Vagina (tissue), 2 donors: ENCODE results near the gene PIAS1. TPM values are rescaled to one million over a fixed set of nuclear protein-coding genes. Genes with fewer than 3 reads are reported as not detected.

ENCODE experiments used
- DNase-seq, 2 donors: peaks; one replicate each; pipeline ENCODE4 v3.0.0-alpha.2; 2017; ENCODE audit errors: extremely low spot score in 2 of 2
- H3K27ac ChIP-seq: fragments of 200-600 bp; sonication (generic); one replicate; pipeline ENCODE4 v1.5.1; 2019
- H3K27me3 ChIP-seq: fragments of 200-600 bp; sonication (generic); one replicate; pipeline ENCODE4 v1.5.1; 2019
- H3K36me3 ChIP-seq, 2 donors: fragments of 200-600 bp; sonication (generic); one replicate each; pipeline ENCODE4 v1.5.1; 2017 to 2019
- H3K4me1 ChIP-seq: fragments of 200-600 bp; sonication (generic); one replicate; pipeline ENCODE4 v1.5.1; 2019
- H3K4me3 ChIP-seq, 2 donors: fragments of 200-600 bp; sonication (generic); 1 replicate in 1 of 2; 2 replicates in 1 of 2; pipeline ENCODE4 v1.5.1; 2016 to 2019
- H3K9me3 ChIP-seq: fragments of 200-600 bp; sonication (generic); one replicate; pipeline ENCODE4 v1.5.1; 2019
- CTCF ChIP-seq, 3 experiments: fragments of 450-650 bp in 2 of 3; fragments of 200-600 bp in 1 of 3; sonication (generic) in 1 of 3; IDR thresholded peaks; one replicate each; pipeline ENCODE4 v1.5.1; 2017 to 2019; ENCODE audit warnings: antibody characterized with exemption in 3 of 3, mild to moderate bottlenecking in 2 of 3, moderate library complexity in 2 of 3
- POLR2A ChIP-seq, 2 donors: fragments of 450-650 bp; IDR thresholded peaks; one replicate each; pipeline ENCODE4 v1.6.1; 2017; ENCODE audit warnings: antibody characterized with exemption in 2 of 2, mild to moderate bottlenecking in 2 of 2, moderate library complexity in 2 of 2
- POLR2AphosphoS5 ChIP-seq, 2 donors: sonication (generic); formaldehyde crosslinking; IDR thresholded peaks; one replicate each; pipeline ENCODE4 v1.9.0; 2017; ENCODE audit warnings: antibody characterized with exemption in 2 of 2, mild to moderate bottlenecking in 2 of 2, low read depth in 1 of 2; ENCODE audit not compliant: insufficient read depth in 1 of 2
- intact Hi-C: fragments of 100-400 bp; cut with DNase I; formaldehyde crosslinking; loops from one replicate; pipeline ENCODE4 v1.15.1; 2023
- total RNA-seq: library from RNA; depleted of rRNA; stranded (reverse); fragments of >200 nt; gene quantifications from one replicate; pipeline ENCODE4 v1.2.3, GENCODE V29; 2016

Gene PIAS1
- total RNA-seq, 1 donor from 2014 or later = 88.1 TPM

GRCh38 chr15:68034081-68034480, 20.0 kb upstream of the PIAS1 start:
- intact Hi-C loops = no loop called here

GRCh38 chr15:68034719-68035293, 19.3 kb upstream of the PIAS1 start:
- intact Hi-C loops = no loop called here
- H3K4me1 ChIP-seq = no peaks in the 10 kb centered on the region
- no peaks in the 10 kb centered on the region for H3K27me3 ChIP-seq
- no peak overlapping the region for H3K27ac ChIP-seq
- no peak for DNase-seq
- H3K36me3 ChIP-seq = no peaks in the 10 kb centered on the region
- H3K4me3 ChIP-seq = no peak overlapping the region
- TF ChIP-seq POLR2A (IDR thresholded peaks at IDR 0.05) (no peak), POLR2AphosphoS5 (IDR thresholded peaks at IDR 0.05; ENCODE audit: insufficient read depth in 1 of 2, low read depth in 1 of 2) (no peak), CTCF (IDR thresholded peaks at IDR 0.05) (no peak)
- no peaks in the 10 kb centered on the region for H3K9me3 ChIP-seq

More at GRCh38 chr15:68034081-68034480, 20.0 kb upstream of the PIAS1 start:
- TF ChIP-seq CTCF (IDR thresholded peaks at IDR 0.05) (no peak), POLR2A (IDR thresholded peaks at IDR 0.05) (no peak), POLR2AphosphoS5 (IDR thresholded peaks at IDR 0.05; ENCODE audit: insufficient read depth in 1 of 2, low read depth in 1 of 2) (no peak)
- Histone ChIP-seq H3K4me3 (no peak overlapping the region), H3K36me3 (no peaks in the 10 kb centered on the region), H3K4me1 (no peaks in the 10 kb centered on the region), H3K27me3 (no peaks in the 10 kb centered on the region), H3K9me3 (no peaks in the 10 kb centered on the region), H3K27ac (no peak overlapping the region)
- DNase-seq = peak in 1 of 2 donors; percentile 13

GRCh38 chr15:68038246-68038645, 15.9 kb upstream of the PIAS1 start:
- Histone ChIP-seq H3K4me3 (no peak overlapping the region), H3K27me3 (no peaks in the 10 kb centered on the region), H3K4me1 (no peaks in the 10 kb centered on the region), H3K27ac (no peak overlapping the region), H3K36me3 (no peaks in the 10 kb centered on the region), H3K9me3 (no peaks in the 10 kb centered on the region)
- peak in 1 of 2 donors; percentile 13 for DNase-seq
- no peak for TF ChIP-seq POLR2AphosphoS5 (IDR thresholded peaks at IDR 0.05; ENCODE audit: insufficient read depth in 1 of 2, low read depth in 1 of 2)
- TF ChIP-seq CTCF (IDR thresholded peaks at IDR 0.05) = no peak
- no peak for TF ChIP-seq POLR2A (IDR thresholded peaks at IDR 0.05)
- intact Hi-C loops = no loop called here

GRCh38 chr15:68040144-68040543, 14.0 kb upstream of the PIAS1 start:
- Histone ChIP-seq H3K36me3 (no peaks in the 10 kb centered on the region), H3K4me3 (no peak overlapping the region), H3K27me3 (no peaks in the 10 kb centered on the region), H3K27ac (no peak overlapping the region), H3K9me3 (no peaks in the 10 kb centered on the region), H3K4me1 (no peaks in the 10 kb centered on the region)
- TF ChIP-seq POLR2AphosphoS5 (IDR thresholded peaks at IDR 0.05; ENCODE audit: insufficient read depth in 1 of 2, low read depth in 1 of 2) (no peak), POLR2A (IDR thresholded peaks at IDR 0.05) (no peak), CTCF (IDR thresholded peaks at IDR 0.05) (no peak)
- intact Hi-C loops = no loop called here
- no peak for DNase-seq

GRCh38 chr15:68042156-68042854, 11.8 kb upstream of the PIAS1 start:
- TF ChIP-seq CTCF (IDR thresholded peaks at IDR 0.05) = no peak
- TF ChIP-seq POLR2A (IDR thresholded peaks at IDR 0.05) = no peak
- no peak for TF ChIP-seq POLR2AphosphoS5 (IDR thresholded peaks at IDR 0.05; ENCODE audit: insufficient read depth in 1 of 2, low read depth in 1 of 2)
- Histone ChIP-seq H3K27me3 (no peaks in the 10 kb centered on the region), H3K36me3 (no peaks in the 10 kb centered on the region), H3K9me3 (no peaks in the 10 kb centered on the region), H3K27ac (no peak overlapping the region), H3K4me3 (no peak overlapping the region), H3K4me1 (no peaks in the 10 kb centered on the region)
- no peak for DNase-seq
- intact Hi-C loops = no loop called here
